Activated CD4-positive, alpha-beta T cell treated with anti-CD3 and anti-CD28 coated beads for 36 hours (primary cell): ENCODE measurements around the gene MORC2. TPM values are rescaled to one million over a fixed set of nuclear protein-coding genes. Genes with fewer than 3 reads are reported as not detected.

ENCODE experiments used
- ATAC-seq: fragments of 200-7000 bp; cut with Tn5 transposase; one replicate; pipeline ENCODE4 v1.10.0; 2021; ENCODE audit warnings: mild to moderate bottlenecking, moderate library complexity
- CTCF ChIA-PET: fragments of 350-600 bp; sonication (Branson Sonifier 250); formaldehyde crosslinking; loops from one replicate; lab custom pipeline; 2021; ENCODE audit warnings: antibody characterized with exemption; lab: Charles Lee
- POLR2A ChIA-PET: fragments of 350-600 bp; sonication (Branson Sonifier 250); formaldehyde crosslinking; loops from one replicate; lab custom pipeline; 2021; ENCODE audit warnings: antibody characterized with exemption, inconsistent platforms; lab: Charles Lee
- DNase-seq: peaks from one replicate; pipeline ENCODE4 v3.0.0-alpha.2; 2020
- H3K27ac Mint-ChIP-seq: one replicate; pipeline ENCODE4 v1.8.0; 2021; ENCODE audit warnings: mixed read lengths
- H3K27me3 Mint-ChIP-seq: one replicate; pipeline ENCODE4 v1.8.0; 2021; ENCODE audit warnings: mixed read lengths
- H3K36me3 Mint-ChIP-seq: one replicate; pipeline ENCODE4 v1.8.0; 2021; ENCODE audit warnings: low read depth, mixed read lengths
- H3K4me1 Mint-ChIP-seq: one replicate; pipeline ENCODE4 v1.8.0; 2021; ENCODE audit warnings: mixed read lengths
- H3K4me3 Mint-ChIP-seq: one replicate; pipeline ENCODE4 v1.8.0; 2021; ENCODE audit warnings: mild to moderate bottlenecking, moderate library complexity, mixed read lengths
- H3K9me3 Mint-ChIP-seq: one replicate; pipeline ENCODE4 v1.8.0; 2021; ENCODE audit warnings: low read depth, mixed read lengths
- intact Hi-C, 2 experiments: fragments of 100-400 bp; cut with DNase I in 1 of 2; cut with micrococcal nuclease in 1 of 2; formaldehyde crosslinking; loops; one replicate each; pipeline versions ENCODE4 v1.14.2 to v1.15.1; 2022 to 2024; cut with DNase I, micrococcal nuclease
- total RNA-seq, 2 experiments: library from RNA; stranded (reverse); gene quantifications; one replicate each; pipeline ENCODE4 v1.2.3, GENCODE V29; 2021

Gene MORC2
- total RNA-seq, 2 experiments from 2014 or later: 24.0 to 24.1 TPM

- ChIA-PET POLR2A (no interaction called here), CTCF (interaction anchor here (0.6 to 6.3 kb wide), 32 partner anchors 10 to 1084 kb away, joined by 3 to 43 read pairs (median 4); partner anchors contain the start of gene SLC35E4)
- Mint-ChIP-seq H3K4me3 (peak overlapping the region; percentile 45), H3K9me3 (peaks cover 3% of the 10 kb centered on the region), H3K27me3 (no peaks in the 10 kb centered on the region), H3K27ac (no peak overlapping the region), H3K4me1 (peaks cover 9% of the 10 kb centered on the region), H3K36me3 (peaks cover 6% of the 10 kb centered on the region)
- ATAC-seq: peak; percentile 83
- DNase-seq: peak; percentile 91
- intact Hi-C loops: loop anchor here (1.0 to 2.0 kb wide), 4 partner anchors 48 to 286 kb away; partner anchors contain the start of genes MORC2 (in 1 of the 2) and TUG1 (in 1 of the 2)
Observed at GRCh38 chr22:30920407-30920806, 48.2 kb downstream of the MORC2 start.

DNA sequence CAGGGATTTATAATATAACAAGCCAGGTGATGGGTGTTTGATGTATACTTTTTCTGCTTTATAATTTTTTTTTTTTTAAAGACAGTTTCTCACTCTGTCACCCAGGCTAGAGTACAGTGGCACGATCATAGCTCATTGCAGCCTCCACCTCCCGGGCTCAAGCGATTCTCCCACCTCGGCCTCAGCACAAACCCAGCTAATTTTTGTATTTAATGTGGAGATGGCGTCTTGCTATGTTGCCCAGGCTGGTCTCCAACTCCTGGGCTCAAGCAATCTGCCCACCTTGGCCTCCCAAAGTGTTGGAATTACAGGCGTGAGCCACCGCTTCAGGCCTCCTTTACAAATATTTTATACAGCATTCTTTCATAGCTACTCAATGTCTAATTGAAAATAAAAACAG is 48.6 kb downstream of the MORC2 start:
- Mint-ChIP-seq H3K4me1 (peaks cover 9% of the 10 kb centered on the region), H3K27me3 (no peaks in the 10 kb centered on the region), H3K27ac (no peak overlapping the region), H3K4me3 (peak overlapping the region; percentile 17), H3K9me3 (peaks cover 4% of the 10 kb centered on the region), H3K36me3 (peaks cover 7% of the 10 kb centered on the region)
- no peak for DNase-seq
- intact Hi-C loops: loop anchor here (1.0 to 2.0 kb wide), 4 partner anchors 49 to 286 kb away; partner anchors contain the start of genes MORC2 (in 1 of the 2) and TUG1 (in 1 of the 2)
- CTCF ChIA-PET: interaction anchor here (0.6 to 6.3 kb wide), 36 partner anchors 10 to 1084 kb away, joined by 3 to 43 read pairs (median 4); partner anchors contain the start of genes SELENOM and SLC35E4
- ATAC-seq: no peak
- POLR2A ChIA-PET: no interaction called here

- ATAC-seq: no peak
- Mint-ChIP-seq H3K27me3 (no peaks in the 10 kb centered on the region), H3K27ac (no peak overlapping the region), H3K9me3 (peaks cover 4% of the 10 kb centered on the region), H3K4me1 (peaks cover 9% of the 10 kb centered on the region), H3K4me3 (no peak overlapping the region), H3K36me3 (peaks cover 7% of the 10 kb centered on the region)
- ChIA-PET POLR2A (no interaction called here), CTCF (interaction anchor here (0.7 to 6.3 kb wide), 12 partner anchors 8 to 300 kb away, joined by 3 to 43 read pairs (median 6); partner anchors contain the start of gene SLC35E4)
- DNase-seq: no peak
- intact Hi-C loops: no loop called here
Observed at GRCh38 chr22:30918761-30919160, 49.8 kb downstream of the MORC2 start.

DNA sequence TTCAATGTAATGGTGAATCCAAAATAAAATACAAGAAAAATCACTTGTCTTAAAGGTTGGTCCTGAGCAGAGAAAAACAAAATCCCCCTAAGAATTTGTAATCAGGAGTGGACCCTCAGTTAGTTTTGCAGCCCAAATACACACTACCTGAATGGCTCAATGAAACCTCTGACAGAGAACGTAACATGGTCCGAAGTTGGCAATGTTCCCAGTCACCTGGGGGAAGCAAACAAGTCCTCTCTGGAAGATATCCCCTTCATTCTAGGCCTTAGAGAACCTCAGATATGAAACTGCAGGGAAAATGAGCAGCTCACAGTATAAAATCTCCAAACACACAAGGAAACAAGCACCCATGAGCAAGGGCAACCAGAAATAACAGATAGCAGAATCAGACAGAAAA is 58.2 kb downstream of the MORC2 start:
- no peak for DNase-seq
- H3K36me3 Mint-ChIP-seq: peaks cover 8% of the 10 kb centered on the region
- intact Hi-C loops: no loop called here
- no peaks in the 10 kb centered on the region for H3K27me3 Mint-ChIP-seq
- ChIA-PET CTCF (interaction anchor here (0.9 to 5.2 kb wide), 2 partner anchors 11 to 13 kb away, joined by 3 to 43 read pairs; no protein-coding TSS in a partner anchor), POLR2A (interaction anchor here (0.6 kb wide), 1 partner anchor 20 kb away, joined by 4 read pairs; no protein-coding TSS in a partner anchor)
- H3K4me3 Mint-ChIP-seq: no peak overlapping the region
- no peak for ATAC-seq
- H3K27ac Mint-ChIP-seq: no peak overlapping the region
- H3K4me1 Mint-ChIP-seq: no peaks in the 10 kb centered on the region
- H3K9me3 Mint-ChIP-seq: peaks cover under 1% of the 10 kb centered on the region

- no peaks in the 10 kb centered on the region for H3K9me3 Mint-ChIP-seq
- no peaks in the 10 kb centered on the region for H3K27me3 Mint-ChIP-seq
- intact Hi-C loops: no loop called here
- ATAC-seq (no peak), DNase-seq (no peak)
- H3K27ac Mint-ChIP-seq: no peak overlapping the region
- ChIA-PET CTCF (interaction anchor here (0.7 to 5.2 kb wide), 4 partner anchors 13 to 146 kb away, joined by 3 to 43 read pairs (median 4); no protein-coding TSS in a partner anchor), POLR2A (no interaction called here)
- no peaks in the 10 kb centered on the region for H3K4me1 Mint-ChIP-seq
- no peak overlapping the region for H3K4me3 Mint-ChIP-seq
- peaks cover 7% of the 10 kb centered on the region for H3K36me3 Mint-ChIP-seq
Observed at GRCh38 chr22:30909306-30909705, 59.3 kb downstream of the MORC2 start.

DNA sequence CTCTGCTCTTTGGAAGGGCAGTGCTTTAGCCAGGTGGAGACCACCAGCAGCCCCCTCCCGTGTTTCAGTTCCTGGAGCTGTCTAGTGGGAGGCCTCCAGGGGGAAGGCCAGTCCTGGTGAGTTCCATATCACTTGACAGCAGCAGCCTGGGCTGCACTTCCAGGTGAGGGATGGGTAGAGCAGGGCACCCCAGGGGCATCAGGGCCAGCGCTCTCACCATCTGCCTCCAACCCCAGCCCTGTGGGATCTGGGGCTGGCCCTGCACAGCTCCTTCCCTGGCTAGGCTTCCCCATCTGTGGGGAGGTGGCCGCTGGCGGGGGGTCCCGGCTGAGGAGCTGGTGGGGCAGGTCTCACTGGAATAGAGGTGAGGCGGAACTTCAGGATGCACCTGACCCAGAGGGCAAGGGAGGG is 60.5 kb downstream of the MORC2 start:
- Mint-ChIP-seq H3K36me3 (peaks cover 12% of the 10 kb centered on the region), H3K4me1 (peaks cover 2% of the 10 kb centered on the region), H3K9me3 (no peaks in the 10 kb centered on the region), H3K4me3 (no peak overlapping the region), H3K27me3 (no peaks in the 10 kb centered on the region), H3K27ac (no peak overlapping the region)
- intact Hi-C loops: no loop called here
- DNase-seq: no peak
- ChIA-PET CTCF (interaction anchor here (0.9 to 5.2 kb wide), 4 partner anchors 14 to 177 kb away, joined by 3 to 43 read pairs (median 3); no protein-coding TSS in a partner anchor), POLR2A (no interaction called here)
- ATAC-seq: no peak

DNA sequence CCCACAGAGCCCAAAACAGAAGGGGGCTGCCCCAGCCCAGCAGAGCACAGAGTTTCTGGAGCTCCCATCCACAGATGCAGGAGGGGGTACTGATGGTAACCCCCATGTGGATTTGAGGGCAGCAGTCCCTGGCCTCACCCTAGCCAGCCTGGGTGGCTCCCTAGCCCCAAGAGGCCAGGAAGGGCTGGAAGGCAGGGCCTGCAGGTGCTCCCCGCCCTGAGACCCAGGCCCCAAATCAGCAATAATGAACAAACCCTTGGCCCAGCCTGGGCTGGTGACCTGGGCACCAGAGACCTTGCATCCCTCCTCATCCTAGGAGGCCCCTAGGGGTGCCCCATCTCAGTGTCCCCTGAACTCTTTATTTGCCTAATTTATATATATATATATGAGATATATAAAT is 61.6 kb downstream of the MORC2 start:
- DNase-seq (no peak), ATAC-seq (no peak)
- intact Hi-C loops: no loop called here
- POLR2A ChIA-PET: no interaction called here
- no peaks in the 10 kb centered on the region for H3K27me3 Mint-ChIP-seq
- H3K4me1 Mint-ChIP-seq: peaks cover 5% of the 10 kb centered on the region
- H3K9me3 Mint-ChIP-seq: peaks cover 2% of the 10 kb centered on the region
- H3K27ac Mint-ChIP-seq: no peak overlapping the region
- CTCF ChIA-PET: interaction anchor here (0.7 to 1.5 kb wide), 4 partner anchors 13 to 51 kb away, joined by 3 read pairs; no protein-coding TSS in a partner anchor
- H3K36me3 Mint-ChIP-seq: peaks cover 21% of the 10 kb centered on the region
- no peak overlapping the region for H3K4me3 Mint-ChIP-seq

DNA sequence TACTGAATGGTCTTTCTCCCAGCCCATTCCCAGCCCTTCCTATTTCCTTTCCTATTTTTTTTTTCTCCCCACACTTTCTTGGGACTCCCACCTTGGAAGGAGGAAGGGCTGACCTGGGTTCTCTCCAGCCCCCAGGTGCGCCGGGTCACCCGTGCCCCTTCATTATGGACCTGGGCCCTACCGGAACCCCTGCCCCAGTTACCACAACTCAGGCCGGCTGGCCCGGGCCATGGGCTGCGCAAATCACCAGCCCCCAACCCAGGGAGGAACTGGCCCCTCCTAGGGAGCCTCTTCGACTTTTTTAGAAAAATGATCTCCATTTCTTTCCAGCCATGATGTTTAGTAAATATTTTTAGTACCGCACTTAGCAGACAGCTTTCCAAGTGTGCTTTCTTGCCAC is 62.2 kb downstream of the MORC2 start:
- DNase-seq (no peak), ATAC-seq (no peak)
- Mint-ChIP-seq H3K27ac (no peak overlapping the region), H3K4me1 (peaks cover 5% of the 10 kb centered on the region), H3K36me3 (peaks cover 23% of the 10 kb centered on the region), H3K9me3 (peaks cover 2% of the 10 kb centered on the region), H3K4me3 (no peak overlapping the region), H3K27me3 (no peaks in the 10 kb centered on the region)
- intact Hi-C loops: no loop called here
- ChIA-PET POLR2A (no interaction called here), CTCF (interaction anchor here (0.7 to 1.5 kb wide), 2 partner anchors 13 to 52 kb away, joined by 3 read pairs; no protein-coding TSS in a partner anchor)

DNA sequence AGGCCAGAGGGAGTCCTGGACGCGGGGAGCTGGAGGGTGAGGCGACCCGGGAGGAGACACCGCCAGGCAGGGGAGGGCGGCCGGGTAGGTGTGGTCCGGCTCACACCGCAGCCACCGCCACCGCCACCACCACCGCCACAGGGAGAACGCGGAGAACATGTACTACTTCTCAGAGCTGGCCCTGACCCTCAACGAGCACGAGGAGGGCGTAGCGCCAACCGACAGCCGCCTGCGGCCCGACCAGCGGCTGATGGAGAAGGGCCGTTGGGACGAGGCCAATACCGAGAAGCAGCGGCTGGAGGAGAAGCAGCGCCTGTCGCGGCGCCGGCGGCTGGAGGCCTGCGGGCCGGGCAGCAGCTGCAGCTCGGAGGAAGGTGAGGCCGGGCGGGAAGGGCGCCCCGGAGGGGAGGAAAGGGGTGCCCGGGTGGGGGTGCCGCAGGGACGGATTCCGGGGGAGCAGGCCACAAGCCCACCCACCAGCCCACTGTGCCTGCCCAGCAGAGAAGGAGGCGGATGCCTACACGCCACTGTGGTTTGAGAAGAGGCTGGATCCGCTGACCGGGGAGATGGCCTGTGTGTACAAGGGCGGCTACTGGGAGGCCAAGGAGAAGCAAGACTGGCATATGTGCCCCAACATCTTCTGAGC is 62.8 kb downstream of the MORC2 start:
- H3K36me3 Mint-ChIP-seq: peaks cover 23% of the 10 kb centered on the region
- ATAC-seq: no peak
- ChIA-PET POLR2A (no interaction called here), CTCF (no interaction called here)
- no peak for DNase-seq
- H3K4me3 Mint-ChIP-seq: no peak overlapping the region
- intact Hi-C loops: no loop called here
- peaks cover 2% of the 10 kb centered on the region for H3K9me3 Mint-ChIP-seq
- H3K4me1 Mint-ChIP-seq: peaks cover 5% of the 10 kb centered on the region
- H3K27ac Mint-ChIP-seq: no peak overlapping the region
- H3K27me3 Mint-ChIP-seq: no peaks in the 10 kb centered on the region

- intact Hi-C loops: no loop called here
- H3K4me1 Mint-ChIP-seq: peaks cover 5% of the 10 kb centered on the region
- ATAC-seq (no peak), DNase-seq (no peak)
- H3K9me3 Mint-ChIP-seq: peaks cover 2% of the 10 kb centered on the region
- no peak overlapping the region for H3K27ac Mint-ChIP-seq
- peaks cover 21% of the 10 kb centered on the region for H3K36me3 Mint-ChIP-seq
- CTCF ChIA-PET: interaction anchor here (0.6 to 1.4 kb wide), 2 partner anchors 16 to 59 kb away, joined by 3 to 4 read pairs; no protein-coding TSS in a partner anchor
- POLR2A ChIA-PET: no interaction called here
- no peaks in the 10 kb centered on the region for H3K27me3 Mint-ChIP-seq
- H3K4me3 Mint-ChIP-seq: no peak overlapping the region
Observed at GRCh38 chr22:30903876-30904460, 64.6 kb downstream of the MORC2 start.
